Activated CD4-positive, alpha-beta T cell treated with anti-CD3 and anti-CD28 coated beads, Interleukin-2, amount 50 U/mL, for 1 hour (primary cell): Measurements from ENCODE around the gene FRMD7.

Source experiments
- DNase-seq: peaks from one replicate; pipeline ENCODE4 v3.0.0-alpha.2; 2020

The FRMD7 gene

GRCh38 chrX:132031867-132032266, 96.0 kb downstream of the FRMD7 start:
- no peak for DNase-seq

DNA sequence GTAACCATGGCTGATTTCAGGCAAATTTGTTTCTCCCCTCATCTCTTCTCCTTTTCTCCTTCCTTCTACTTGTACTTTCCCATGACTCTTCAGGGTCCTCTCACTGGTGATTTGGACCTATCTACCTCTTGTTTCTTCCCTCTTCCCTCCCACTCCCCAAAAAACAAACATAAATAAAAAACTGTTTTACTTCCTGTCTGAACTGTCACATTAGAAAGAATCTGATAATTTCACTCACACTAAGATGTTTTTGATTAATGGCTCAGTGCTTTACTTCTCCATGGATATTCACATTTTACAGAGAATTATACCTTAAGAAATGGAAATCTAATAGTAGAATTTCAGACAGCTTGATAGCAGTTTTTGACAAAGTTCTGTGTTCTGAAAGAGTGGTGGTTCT, 97.6 kb downstream of the FRMD7 start:
- DNase-seq, result no peak
